Adrenal gland (tissue), 12 donors: ENCODE results near the gene ARIH1. TPM values are rescaled to one million over a fixed set of nuclear protein-coding genes. Genes with fewer than 3 reads are reported as not detected.
"Not testable (repeated sequence)": the region's sequence is repeated elsewhere in the genome, so short reads cannot be mapped to it uniquely, and the experiment has no call there.

Experiments used
- DNase-seq, 7 donors: peaks; one replicate each; pipeline ENCODE4 v3.0.0-alpha.2; 2019 to 2020
- H3K27ac ChIP-seq, 5 donors: fragments of 200-600 bp; sonication (generic) in 4 of 5; 1 replicate in 3 of 5; 2 replicates in 2 of 5; pipeline versions ENCODE4 v1.5.1 to v1.8.0; 2016 to 2020; ENCODE audit warnings: mild to moderate bottlenecking in 1 of 5
- H3K27me3 ChIP-seq: fragments of 200-600 bp; 2 replicates; pipeline ENCODE4 v1.8.0; 2021
- H3K36me3 ChIP-seq, 2 donors: fragments of 200-600 bp; replicated peaks in 1 of 2; 1 replicate in 1 of 2; 2 replicates in 1 of 2; pipeline versions ENCODE4 v1.5.1 to v1.8.0; 2018 to 2022
- H3K4me1 ChIP-seq, 2 donors: fragments of 200-600 bp; replicated peaks in 1 of 2; 1 replicate in 1 of 2; 2 replicates in 1 of 2; pipeline versions ENCODE4 v1.5.1 to v1.8.0; 2018 to 2021
- H3K4me3 ChIP-seq, 4 donors: fragments of 200-600 bp; sonication (generic) in 3 of 4; one replicate each; pipeline ENCODE4 v1.5.1; 2016 to 2018
- H3K9me3 ChIP-seq, 3 donors: fragments of 200-600 bp; sonication (generic) in 1 of 3; replicated peaks in 1 of 3; 1 replicate in 2 of 3; 2 replicates in 1 of 3; pipeline versions ENCODE4 v1.5.1 to v1.8.0; 2016 to 2021
- POLR2A ChIP-seq, 2 donors: fragments of 450-650 bp; IDR thresholded peaks; one replicate each; pipeline ENCODE4 v1.6.1; 2017; ENCODE audit warnings: antibody characterized with exemption in 2 of 2, mild to moderate bottlenecking in 2 of 2, moderate library complexity in 1 of 2
- WGBS, 4 donors: extraction: QIAGEN DNeasy Blood & Tissue Kit in 2 of 4; methylation state at CpG; one replicate each; pipeline versions ENCODE4 v1.1.5 to v1.1.7; 2013 to 2017; 5-methylcytosine and 5-hydroxymethylcytosine counted together
- intact Hi-C, 2 donors: fragments of 100-400 bp; cut with DNase I; formaldehyde crosslinking; loops; one replicate each; pipeline versions ENCODE4 v1.14.1 to v1.15.0; 2022 to 2023
- polyA plus RNA-seq, 3 donors: library from polyadenylated mRNA; stranded (reverse); fragments of 200-250 nt in 2 of 3; fragments of 350-450 nt in 1 of 3; fragmentation: Illumina TruSeq in 1 of 3; extraction: RNeasy Lipid Tissue Mini Kit (QIAGEN cat#74804) in 1 of 3; gene quantifications; one replicate each; pipeline ENCODE4 v1.2.3, GENCODE V29; 2013 to 2014
- total RNA-seq, 9 donors: library from RNA; depleted of rRNA in 4 of 9; stranded (reverse); fragments of >200 nt in 4 of 9; fragments of 120-200 nt in 1 of 9; fragmentation: NEBNext Ultra II Directional in 1 of 9; extraction: Animal tissue kit (Norgen Biotek cat#: 25700) in 1 of 9; gene quantifications; one replicate each; pipeline versions ENCODE4 v1.1.0 to v1.2.4, GENCODE V29; 2013 to 2023
- TF ChIP-seq, protein P1 (sequence below), 6 experiments: fragments of 450-650 bp in 4 of 6; fragments of 200-600 bp in 2 of 6; sonication (generic) in 1 of 6; IDR thresholded peaks; 1 replicate in 5 of 6; 2 replicates in 1 of 6; pipeline versions ENCODE4 v1.5.1 to v1.8.0; 2016 to 2021; ENCODE audit warnings: antibody characterized with exemption in 6 of 6, mild to moderate bottlenecking in 2 of 6, moderate library complexity in 1 of 6
- donor health status: healthy with polysubstance abuse.
- donor health status: Bipolar disorder and iron deficiency.
- donor health status: DM: yes; HTN: yes; CAD: no.
- donor health status: DM: no; HTN: no; CAD: no.
- donor health status: DM: no; HTN: no; CAD: no.
- donor health status: DM: yes; HTN: yes; CAD: no.

ARIH1 gene
- total and polyA plus RNA-seq, 12 donors: 18.3 to 159 (median 58.8) TPM

DNA sequence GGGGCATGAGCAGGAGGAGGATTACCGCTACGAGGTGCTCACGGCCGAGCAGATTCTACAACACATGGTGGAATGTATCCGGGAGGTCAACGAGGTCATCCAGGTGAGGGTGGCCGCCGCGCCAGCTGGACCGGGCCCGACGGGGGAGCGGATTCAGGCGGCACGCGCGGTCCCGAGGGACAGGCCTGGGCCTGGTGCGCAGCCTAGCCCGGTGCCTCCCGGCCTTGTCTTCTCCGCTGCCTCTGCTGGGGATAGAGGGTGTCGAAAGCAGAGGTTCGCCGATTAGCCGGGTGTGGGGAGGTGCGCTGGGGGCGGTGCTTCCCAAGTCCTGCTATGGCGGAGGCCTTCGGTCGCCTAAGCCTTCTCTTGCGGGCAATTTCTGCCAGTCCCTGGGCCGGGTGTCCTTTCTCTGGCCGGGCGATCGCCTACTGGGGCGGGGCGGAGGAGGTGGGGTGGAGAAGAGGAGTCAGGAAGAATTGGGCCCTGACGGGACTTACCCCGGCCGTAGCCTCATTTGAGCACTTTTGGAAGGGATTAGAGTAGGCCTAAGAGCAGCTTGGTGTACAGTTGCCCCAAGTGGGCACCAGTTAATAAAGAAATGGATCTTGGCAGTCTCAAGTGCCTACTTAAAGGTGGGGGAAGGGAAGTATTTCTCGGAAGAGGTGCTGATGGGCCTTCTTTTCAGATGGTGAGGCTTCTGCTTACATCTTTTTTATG, 940 bp downstream of the ARIH1 start:
- H3K9me3 ChIP-seq: no peaks in the 10 kb centered on the region
- TF ChIP-seq, protein P1, sequence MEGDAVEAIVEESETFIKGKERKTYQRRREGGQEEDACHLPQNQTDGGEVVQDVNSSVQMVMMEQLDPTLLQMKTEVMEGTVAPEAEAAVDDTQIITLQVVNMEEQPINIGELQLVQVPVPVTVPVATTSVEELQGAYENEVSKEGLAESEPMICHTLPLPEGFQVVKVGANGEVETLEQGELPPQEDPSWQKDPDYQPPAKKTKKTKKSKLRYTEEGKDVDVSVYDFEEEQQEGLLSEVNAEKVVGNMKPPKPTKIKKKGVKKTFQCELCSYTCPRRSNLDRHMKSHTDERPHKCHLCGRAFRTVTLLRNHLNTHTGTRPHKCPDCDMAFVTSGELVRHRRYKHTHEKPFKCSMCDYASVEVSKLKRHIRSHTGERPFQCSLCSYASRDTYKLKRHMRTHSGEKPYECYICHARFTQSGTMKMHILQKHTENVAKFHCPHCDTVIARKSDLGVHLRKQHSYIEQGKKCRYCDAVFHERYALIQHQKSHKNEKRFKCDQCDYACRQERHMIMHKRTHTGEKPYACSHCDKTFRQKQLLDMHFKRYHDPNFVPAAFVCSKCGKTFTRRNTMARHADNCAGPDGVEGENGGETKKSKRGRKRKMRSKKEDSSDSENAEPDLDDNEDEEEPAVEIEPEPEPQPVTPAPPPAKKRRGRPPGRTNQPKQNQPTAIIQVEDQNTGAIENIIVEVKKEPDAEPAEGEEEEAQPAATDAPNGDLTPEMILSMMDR (IDR thresholded peaks at IDR 0.05): peak in 2 of 6 experiments; percentile 18 to 20
- TF ChIP-seq POLR2A (IDR thresholded peaks at IDR 0.05): peak; percentile 85 to 88
- H3K27ac ChIP-seq: peak overlapping the region; percentile 96 to 100 (median 97)
- peaks cover 0 to 12% of the 10 kb centered on the region in 2 donors for H3K36me3 ChIP-seq
- 0 to 1% (median 0%) methylated on average over 1 to 42 of the region's 42 CpGs for WGBS, 4 donors
- H3K4me1 ChIP-seq: peaks cover 7 to 48% of the 10 kb centered on the region in 2 donors
- no peaks in the 10 kb centered on the region for H3K27me3 ChIP-seq
- peak; percentile 77 to 91 (median 89) for DNase-seq
- peak overlapping the region; percentile 52 to 93 (median 76) for H3K4me3 ChIP-seq
- intact Hi-C loops: no loop called here

DNA sequence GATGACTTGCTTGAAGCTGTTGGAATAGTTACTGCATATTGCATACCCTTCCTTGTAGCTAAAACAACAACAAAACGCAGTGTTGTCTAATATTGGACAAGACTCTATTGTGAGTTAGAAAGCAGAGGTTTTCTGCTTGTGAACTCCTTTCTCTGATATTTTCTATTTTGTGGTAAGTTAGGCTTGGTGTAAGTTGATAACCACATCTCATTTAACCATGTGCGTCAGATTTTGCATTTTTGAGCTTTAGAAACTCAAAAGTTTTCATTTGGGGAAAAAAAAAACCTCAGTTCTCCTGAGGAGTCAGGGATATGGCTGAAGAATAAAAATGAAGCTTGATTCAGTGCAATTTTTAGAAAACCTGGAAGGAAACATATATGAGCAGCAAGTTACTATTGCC, 1.5 kb downstream of the ARIH1 start:
- peaks cover 0 to 11% of the 10 kb centered on the region in 2 donors for H3K36me3 ChIP-seq
- H3K4me3 ChIP-seq: peak overlapping the region in 2 of 4 donors; percentile 73 to 78
- 3 to 9% (median 6%) methylated on average over 2 of the region's 2 CpGs for WGBS, 4 donors
- TF ChIP-seq, protein P1 (IDR thresholded peaks at IDR 0.05): no peak
- no peak for TF ChIP-seq POLR2A (IDR thresholded peaks at IDR 0.05)
- H3K27ac ChIP-seq: peak overlapping the region in 4 of 5 donors; percentile 96 to 100 (median 98)
- H3K9me3 ChIP-seq: no peaks in the 10 kb centered on the region
- peaks cover 7 to 50% of the 10 kb centered on the region in 2 donors for H3K4me1 ChIP-seq
- DNase-seq: no peak
- H3K27me3 ChIP-seq: no peaks in the 10 kb centered on the region
- intact Hi-C loops: no loop called here

DNA sequence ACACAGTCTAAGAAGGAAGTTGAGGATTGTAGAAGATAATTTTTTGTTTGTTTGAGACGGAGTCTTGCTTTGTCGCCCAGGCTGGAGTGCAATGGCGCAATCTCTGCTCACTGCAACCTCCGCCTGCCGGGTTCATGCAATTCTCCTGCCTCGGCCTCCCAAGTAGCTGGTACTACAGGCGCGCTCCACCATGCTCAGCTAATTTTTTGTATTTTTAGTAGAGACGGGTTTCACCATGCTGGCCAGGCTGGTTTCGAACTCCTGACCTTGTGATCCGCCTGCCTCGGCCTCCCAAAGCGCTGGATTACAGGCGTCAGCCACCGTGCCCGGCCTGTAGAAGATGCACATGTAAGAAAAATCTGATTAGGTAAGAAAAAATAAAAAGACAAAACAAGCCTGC, 2.2 kb downstream of the ARIH1 start:
- peak in 1 of 7 donors; percentile 20 for DNase-seq
- intact Hi-C loops, H3K9me3 ChIP-seq, H3K27me3 ChIP-seq, H3K36me3 ChIP-seq: not testable (repeated sequence)
- H3K27ac ChIP-seq: peak overlapping the region in 3 of 5 donors; percentile 8 to 100 (median 39)
- peaks cover 7 to 56% of the 10 kb centered on the region in 2 donors for H3K4me1 ChIP-seq
- peak overlapping the region in 1 of 4 donors; percentile 78 for H3K4me3 ChIP-seq
- WGBS, 4 donors: 68 to 74% (median 73%) methylated on average over 16 of the region's 16 CpGs

DNA sequence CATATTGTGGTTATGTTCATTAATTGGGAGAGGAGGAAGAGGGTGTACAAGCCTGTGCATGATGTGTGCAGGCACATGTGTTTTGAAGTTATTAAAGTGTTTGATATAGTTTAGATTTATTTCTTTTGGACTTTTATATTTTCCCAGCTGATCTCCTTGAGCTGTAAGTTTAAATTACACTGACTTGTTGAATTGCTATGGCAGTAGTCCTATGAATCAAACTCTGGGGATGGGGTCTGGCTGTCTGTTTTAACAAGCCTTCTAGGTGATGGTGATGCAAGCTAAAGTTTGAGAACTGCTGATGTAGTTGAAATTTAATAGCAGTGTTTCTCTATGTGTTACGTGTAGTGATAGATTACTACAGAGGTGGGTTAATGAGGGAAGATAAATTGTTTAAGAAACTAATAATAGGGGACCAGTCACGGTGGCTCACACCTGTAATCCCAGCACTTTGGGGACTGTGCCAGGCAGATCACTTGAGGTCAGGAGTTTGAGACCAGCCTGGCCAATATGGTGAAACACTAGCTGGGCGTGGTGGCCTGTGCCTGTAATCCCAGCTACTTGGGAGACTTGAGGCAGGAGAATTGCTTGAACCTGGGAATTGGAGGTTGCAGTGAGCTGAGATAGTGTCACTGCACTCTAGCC, 7.0 kb downstream of the ARIH1 start:
- no peak overlapping the region for H3K27ac ChIP-seq
- DNase-seq: no peak
- TF ChIP-seq, protein P1 (IDR thresholded peaks at IDR 0.05): no peak
- no peak for TF ChIP-seq POLR2A (IDR thresholded peaks at IDR 0.05)
- H3K4me3 ChIP-seq: no peak overlapping the region
- no peaks in the 10 kb centered on the region for H3K27me3 ChIP-seq
- peaks cover 0 to 55% of the 10 kb centered on the region in 2 donors for H3K4me1 ChIP-seq
- WGBS, 4 donors: 76 to 85% (median 78%) methylated on average over 3 of the region's 3 CpGs
- H3K36me3 ChIP-seq: no peaks in the 10 kb centered on the region
- intact Hi-C loops: loop anchor here in 1 of 2 donors (10.0 kb wide), 1 partner anchor 94 kb away; no protein-coding TSS in a partner anchor
- no peaks in the 10 kb centered on the region for H3K9me3 ChIP-seq
